GM21423 (cell line): ENCODE results near the gene KLC1.

ENCODE experiments used
- ATAC-seq: cut with Tn5 transposase; IDR thresholded peaks from one replicate; pipeline ENCODE4 v1.9.1; 2021; ENCODE audit warnings: mild to moderate bottlenecking, moderate library complexity; ENCODE audit not compliant: unreplicated experiment

The KLC1 gene

GRCh38 chr14:103656756-103657133, 27.7 kb downstream of the KLC1 start:
- no peak for ATAC-seq

GRCh38 chr14:103657471-103657870, 28.5 kb downstream of the KLC1 start:
- ATAC-seq: no peak

GRCh38 chr14:103659631-103660030, 30.6 kb downstream of the KLC1 start:
- no peak for ATAC-seq

GRCh38 chr14:103662029-103662428, 33.0 kb downstream of the KLC1 start:
- ATAC-seq: no peak

GRCh38 chr14:103662591-103662990, 33.6 kb downstream of the KLC1 start:
- no peak for ATAC-seq

GRCh38 chr14:103663506-103663905, 34.5 kb downstream of the KLC1 start:
- no peak for ATAC-seq

- ATAC-seq: no peak
Observed at GRCh38 chr14:103667671-103668070, 38.7 kb downstream of the KLC1 start.

- no peak for ATAC-seq
Observed at GRCh38 chr14:103668117-103668516, 39.1 kb downstream of the KLC1 start.

GRCh38 chr14:103669370-103669769, 40.4 kb downstream of the KLC1 start:
- no peak for ATAC-seq

- ATAC-seq: no peak
Observed at GRCh38 chr14:103671911-103672310, 42.9 kb downstream of the KLC1 start.

- no peak for ATAC-seq
Observed at GRCh38 chr14:103675957-103676356, 46.9 kb downstream of the KLC1 start.

- no peak for ATAC-seq
Observed at GRCh38 chr14:103676881-103677675, 48.1 kb downstream of the KLC1 start.

GRCh38 chr14:103679351-103679750, 50.3 kb downstream of the KLC1 start:
- peak; percentile 90 for ATAC-seq

GRCh38 chr14:103680491-103681231, 51.6 kb downstream of the KLC1 start:
- no peak for ATAC-seq

GRCh38 chr14:103683139-103683538, 54.1 kb downstream of the KLC1 start:
- no peak for ATAC-seq

GRCh38 chr14:103684471-103684870, 55.5 kb downstream of the KLC1 start:
- ATAC-seq: no peak

- no peak for ATAC-seq
Observed at GRCh38 chr14:103684871-103685270, 55.9 kb downstream of the KLC1 start.

GRCh38 chr14:103685276-103686211, 56.5 kb downstream of the KLC1 start:
- ATAC-seq: no peak

GRCh38 chr14:103686831-103687485, 57.9 kb downstream of the KLC1 start:
- no peak for ATAC-seq

- no peak for ATAC-seq
Observed at GRCh38 chr14:103687712-103688111, 58.7 kb downstream of the KLC1 start.

GRCh38 chr14:103688441-103688840, 59.4 kb downstream of the KLC1 start:
- no peak for ATAC-seq
